ENCODE data around the gene JMJD8.

The JMJD8 gene

GRCh38 chr16:684071-684794 lies at the start of gene JMJD8:
JMJD8 (minus strand) TSS chr16:684334; CDS start chr16:684319, 15 bp downstream.
- peak; percentile 90 for DNase-seq

GRCh38 chr16:733382-734207 lies 49.5 kb upstream of the JMJD8 start:
- no peak for DNase-seq

GRCh38 chr16:732936-733335 lies 48.8 kb upstream of the JMJD8 start:
- no peak for DNase-seq

- DNase-seq, result no peak
These were observed 48.2 kb upstream of the JMJD8 start for GRCh38 chr16:732332-732731.

GRCh38 chr16:730666-731509 lies 46.8 kb upstream of the JMJD8 start:
- DNase-seq, result no peak

- DNase-seq, result no peak
These were observed 45.9 kb upstream of the JMJD8 start for GRCh38 chr16:729768-730665.

GRCh38 chr16:728890-729744 lies 45.0 kb upstream of the JMJD8 start:
- DNase-seq, result no peak

GRCh38 chr16:728131-728889 lies 44.2 kb upstream of the JMJD8 start:
- no peak for DNase-seq

DNA sequence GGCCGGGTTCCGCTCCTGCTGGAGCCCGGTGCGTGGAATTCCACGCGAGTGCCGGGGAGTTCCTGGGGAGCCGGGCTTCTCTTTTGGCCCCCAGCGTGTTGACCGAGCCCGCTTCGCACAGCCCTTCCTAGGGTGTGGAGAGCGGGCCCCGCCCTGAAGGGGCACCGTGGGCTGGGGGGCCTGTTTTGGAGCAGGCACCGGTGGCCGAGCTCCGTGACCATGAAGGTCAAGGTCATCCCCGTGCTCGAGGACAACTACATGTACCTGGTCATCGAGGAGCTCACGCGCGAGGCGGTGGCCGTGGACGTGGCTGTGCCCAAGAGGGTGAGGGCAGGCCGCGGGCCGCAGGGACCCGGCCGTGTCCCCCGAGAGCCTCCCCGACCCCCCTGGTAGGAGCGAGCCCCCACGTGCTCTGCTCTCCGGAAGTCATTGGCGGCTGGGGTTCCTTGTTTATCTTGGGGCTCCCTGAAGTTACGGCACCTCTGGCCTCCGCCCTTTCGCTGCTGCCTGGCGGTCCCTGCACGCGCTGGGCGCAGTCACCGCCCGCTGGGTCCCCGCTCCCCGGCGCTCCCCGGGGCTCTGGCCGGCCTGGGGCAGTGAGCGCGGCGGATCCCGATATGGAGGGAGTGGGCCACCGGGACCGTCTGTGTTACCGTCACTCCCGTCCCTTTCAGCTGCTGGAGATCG lies 43.3 kb upstream of the JMJD8 start:
- DNase-seq, result no peak

GRCh38 chr16:726438-727290 lies 42.5 kb upstream of the JMJD8 start, which contains the start of the genes CCDC78 and HAGHL:
CCDC78 (minus strand) TSS chr16:726443; CDS start chr16:726367, 76 bp downstream.
HAGHL (plus strand) TSS chr16:727106; CDS start chr16:727510, 404 bp downstream.
- DNase-seq, result no peak

- DNase-seq, result no peak
These were observed 42.0 kb upstream of the JMJD8 start for GRCh38 chr16:726188-726437.

DNA sequence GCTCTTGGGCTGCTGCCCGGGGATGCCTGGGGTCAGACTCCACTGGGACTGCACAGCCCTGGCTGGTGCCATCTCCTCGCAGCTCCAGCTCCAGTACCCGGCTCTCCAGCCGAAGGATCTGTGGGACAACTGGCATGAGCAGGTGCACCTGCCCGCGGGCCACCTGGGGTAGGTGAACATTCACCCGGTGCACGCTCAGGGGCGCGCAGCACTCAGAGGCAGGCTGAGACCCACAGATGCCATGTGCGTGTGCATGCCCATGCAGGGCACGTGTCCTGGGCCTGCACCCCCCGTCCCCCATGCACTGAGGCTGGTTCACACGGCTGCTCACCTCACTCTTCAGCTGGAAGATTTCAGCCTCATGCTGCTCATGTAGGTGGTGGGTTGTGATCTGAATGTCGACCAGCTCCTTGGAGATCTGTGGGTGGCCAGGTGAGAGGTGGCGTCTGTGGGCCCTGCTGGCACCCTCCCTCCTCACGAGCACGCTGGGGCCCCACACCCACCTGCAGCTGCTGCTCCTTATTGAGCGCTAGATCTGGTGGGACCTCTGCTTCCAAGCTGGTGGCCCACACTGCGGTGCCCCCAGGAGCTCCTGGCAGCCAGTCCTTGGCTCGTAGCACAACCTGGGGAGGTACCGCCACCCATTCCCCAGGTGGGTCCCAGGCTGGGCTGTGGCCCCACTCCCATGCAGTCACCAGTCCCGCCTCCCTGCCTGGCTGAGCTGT lies 41.5 kb upstream of the JMJD8 start:
- no peak for DNase-seq

- no peak for DNase-seq
These were observed 40.9 kb upstream of the JMJD8 start for GRCh38 chr16:725041-725376.

DNA sequence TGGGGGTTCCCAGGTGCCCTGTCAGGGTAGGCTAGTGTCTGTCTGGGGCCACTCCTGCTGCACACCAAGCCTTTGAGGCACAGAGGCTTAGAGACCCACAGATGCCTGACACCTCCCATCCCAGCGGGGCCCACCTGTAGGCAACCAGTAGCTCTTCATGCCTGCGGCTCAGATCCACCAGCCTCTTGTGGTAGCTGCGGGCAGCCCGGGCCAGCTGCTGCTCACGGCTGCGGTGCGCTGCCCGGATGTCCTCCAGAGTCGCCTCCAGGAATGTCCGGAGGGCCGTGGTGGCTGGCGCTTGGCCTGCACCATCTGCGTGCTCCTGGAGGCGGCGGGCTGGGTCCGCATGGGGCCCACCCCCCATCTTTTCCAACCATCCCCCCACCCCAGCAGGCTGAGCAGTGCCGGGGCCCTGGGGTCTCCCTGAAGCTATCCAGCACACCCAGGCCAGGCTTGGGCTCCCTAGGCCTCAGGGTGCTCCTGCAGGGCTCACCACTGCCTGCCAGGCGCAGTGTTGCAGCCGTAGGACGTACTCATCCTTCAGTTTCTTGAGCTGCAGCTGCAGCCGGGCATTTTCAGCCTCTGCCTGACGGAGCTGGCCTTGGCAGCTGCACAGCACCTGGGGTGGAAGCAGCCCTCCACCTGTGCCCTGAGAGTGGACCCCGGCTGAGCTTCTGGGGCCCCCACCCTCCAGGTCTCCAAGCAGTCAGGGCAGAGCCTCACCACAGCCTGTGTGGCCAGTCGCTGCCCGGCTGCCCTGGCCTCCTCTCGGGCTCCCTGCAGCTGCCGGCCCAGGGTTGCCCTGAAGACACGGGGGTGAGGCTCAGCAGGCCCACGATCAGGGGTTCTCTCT lies 40.3 kb upstream of the JMJD8 start:
- DNase-seq, result no peak

- DNase-seq, result no peak
These were observed 39.6 kb upstream of the JMJD8 start for GRCh38 chr16:723695-724094.

DNA sequence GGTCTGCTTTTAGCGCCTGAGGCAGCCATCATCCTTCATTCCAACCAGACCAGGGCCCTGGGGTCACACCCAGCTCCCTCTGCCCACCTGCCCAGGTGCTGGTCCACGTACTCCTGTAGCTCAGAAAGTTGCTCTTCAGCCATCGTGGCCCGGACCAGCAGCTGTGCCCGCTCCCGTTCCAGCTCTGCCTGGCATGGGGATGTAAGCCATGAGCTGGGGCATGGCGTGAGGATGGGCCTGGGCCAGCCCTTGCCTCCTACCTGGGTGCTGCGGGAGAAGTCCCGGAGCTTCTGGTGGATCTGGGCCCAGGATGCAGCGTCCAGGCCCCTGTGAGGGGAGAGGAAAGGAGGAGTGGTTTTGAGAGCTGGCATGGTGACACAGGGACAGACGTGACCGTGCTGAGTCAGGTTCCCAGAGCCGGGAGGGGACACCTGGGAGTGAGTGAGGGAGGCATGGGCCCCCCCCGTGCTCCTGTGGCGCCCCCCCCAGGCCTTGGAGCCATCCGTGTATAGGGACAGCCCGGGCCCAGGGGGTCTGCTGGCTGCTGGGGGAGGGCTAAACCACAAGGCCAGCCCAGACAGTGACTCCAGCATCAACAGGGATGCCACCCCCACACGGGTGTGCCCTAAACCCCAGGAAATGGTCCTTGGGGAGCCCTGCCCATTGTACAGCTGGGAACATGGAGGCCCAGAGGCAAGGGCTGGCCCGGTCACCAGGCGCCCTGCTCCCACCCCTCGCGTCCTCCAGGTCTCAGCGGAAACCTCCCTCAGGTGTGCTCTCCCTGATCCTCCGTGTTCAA lies 38.9 kb upstream of the JMJD8 start:
- no peak for DNase-seq
